AG09319 (cell line): ENCODE measurements around the gene ACBD7.

ENCODE experiments used
- DNase-seq: peaks from one replicate; pipeline ENCODE4 v3.0.0-alpha.2; 2010; ENCODE audit warnings: low read depth; ENCODE audit errors: extremely low read depth
- TF ChIP-seq, protein P1 (sequence below): IDR thresholded peaks from 2 replicates; pipeline ENCODE4 v1.5.1; 2011; ENCODE audit warnings: low read depth, mild to moderate bottlenecking, inconsistent platforms, low read length, moderate library complexity

Gene ACBD7

GRCh38 chr10:15067154-15067553 lies 21.4 kb downstream of the ACBD7 start:
- TF ChIP-seq, protein P1, sequence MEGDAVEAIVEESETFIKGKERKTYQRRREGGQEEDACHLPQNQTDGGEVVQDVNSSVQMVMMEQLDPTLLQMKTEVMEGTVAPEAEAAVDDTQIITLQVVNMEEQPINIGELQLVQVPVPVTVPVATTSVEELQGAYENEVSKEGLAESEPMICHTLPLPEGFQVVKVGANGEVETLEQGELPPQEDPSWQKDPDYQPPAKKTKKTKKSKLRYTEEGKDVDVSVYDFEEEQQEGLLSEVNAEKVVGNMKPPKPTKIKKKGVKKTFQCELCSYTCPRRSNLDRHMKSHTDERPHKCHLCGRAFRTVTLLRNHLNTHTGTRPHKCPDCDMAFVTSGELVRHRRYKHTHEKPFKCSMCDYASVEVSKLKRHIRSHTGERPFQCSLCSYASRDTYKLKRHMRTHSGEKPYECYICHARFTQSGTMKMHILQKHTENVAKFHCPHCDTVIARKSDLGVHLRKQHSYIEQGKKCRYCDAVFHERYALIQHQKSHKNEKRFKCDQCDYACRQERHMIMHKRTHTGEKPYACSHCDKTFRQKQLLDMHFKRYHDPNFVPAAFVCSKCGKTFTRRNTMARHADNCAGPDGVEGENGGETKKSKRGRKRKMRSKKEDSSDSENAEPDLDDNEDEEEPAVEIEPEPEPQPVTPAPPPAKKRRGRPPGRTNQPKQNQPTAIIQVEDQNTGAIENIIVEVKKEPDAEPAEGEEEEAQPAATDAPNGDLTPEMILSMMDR = no peak
- DNase-seq = no peak

DNA sequence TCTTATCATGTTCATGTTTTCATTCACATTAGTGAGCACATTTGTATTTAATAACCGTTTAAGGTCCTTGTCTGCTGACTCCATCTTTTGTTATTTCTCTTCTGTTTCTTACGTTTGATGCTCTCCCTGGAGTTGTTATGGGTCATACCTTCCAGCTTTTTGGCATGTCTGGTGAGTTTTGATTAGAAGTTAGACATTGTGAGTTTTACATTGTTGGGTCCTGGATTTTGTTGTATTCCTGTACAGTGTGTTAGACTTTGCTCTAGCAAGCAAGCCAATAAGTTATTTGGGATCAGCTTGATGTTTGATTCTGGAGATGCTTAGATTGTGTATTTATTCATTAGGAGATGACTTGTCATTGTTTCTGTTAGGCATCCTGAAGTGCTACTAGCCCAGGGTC lies 27.9 kb downstream of the ACBD7 start:
- TF ChIP-seq, protein P1 = no peak
- DNase-seq = no peak

DNA sequence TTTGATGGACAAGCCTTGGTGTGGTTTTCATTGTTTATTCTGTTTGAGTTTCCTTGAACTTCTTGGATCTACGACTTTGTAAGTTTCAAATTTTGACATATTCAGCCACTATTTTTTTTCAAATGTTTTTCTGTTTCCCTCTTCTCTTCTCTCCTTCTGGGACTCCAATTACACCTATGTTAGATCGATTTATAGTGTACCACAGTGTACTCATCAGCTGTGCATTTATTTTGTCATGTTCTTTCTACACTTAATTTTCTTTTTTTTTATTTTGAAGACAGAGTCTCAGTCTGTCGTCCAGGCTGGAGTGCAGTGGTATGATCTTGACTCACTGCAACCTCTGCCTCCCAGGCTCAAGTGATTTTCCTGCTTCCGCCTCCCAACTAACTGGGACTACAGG lies 28.7 kb downstream of the ACBD7 start:
- DNase-seq = no peak
- TF ChIP-seq, protein P1 = no peak

DNA sequence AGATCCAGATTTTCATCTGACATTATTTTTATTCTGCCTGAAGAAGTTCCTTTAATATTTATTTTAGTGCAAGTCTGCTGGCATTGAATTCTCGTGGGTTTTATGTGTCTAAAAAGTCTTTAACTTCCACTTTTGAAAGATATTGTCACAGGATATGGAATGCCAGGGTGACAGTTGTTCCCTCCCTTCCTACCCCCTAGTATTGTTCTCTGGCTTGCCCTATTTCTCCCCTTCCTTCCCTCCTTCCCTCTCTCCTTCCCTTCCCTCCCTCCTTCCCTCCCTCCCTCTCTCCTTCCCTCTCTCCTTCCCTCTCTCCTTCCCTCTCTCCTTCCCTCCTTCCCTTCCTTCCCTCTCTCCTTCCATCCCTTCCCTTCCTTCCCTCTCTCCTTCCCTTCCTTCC lies 29.9 kb downstream of the ACBD7 start:
- TF ChIP-seq, protein P1 = no peak
- DNase-seq = no peak

DNA sequence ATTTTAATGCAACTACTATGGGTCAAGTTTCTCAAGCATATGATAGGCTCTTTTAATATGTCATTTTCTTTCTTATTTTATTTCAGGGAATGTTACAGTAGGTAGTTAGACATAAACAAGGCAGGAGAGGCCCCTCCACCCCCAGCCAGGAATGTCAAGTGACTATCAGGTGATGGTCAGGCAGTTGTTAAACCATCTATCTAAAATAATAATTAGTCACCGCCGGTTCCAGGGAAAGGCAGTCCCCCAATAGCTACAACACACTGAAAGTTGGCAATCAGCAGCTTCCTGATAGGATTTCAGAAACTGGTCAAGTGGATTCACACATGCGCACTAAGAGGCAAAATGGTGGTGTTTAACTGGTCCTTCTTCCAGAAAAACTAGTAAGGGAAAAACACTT lies 35.5 kb downstream of the ACBD7 start:
- DNase-seq = no peak
- TF ChIP-seq, protein P1 = no peak

DNA sequence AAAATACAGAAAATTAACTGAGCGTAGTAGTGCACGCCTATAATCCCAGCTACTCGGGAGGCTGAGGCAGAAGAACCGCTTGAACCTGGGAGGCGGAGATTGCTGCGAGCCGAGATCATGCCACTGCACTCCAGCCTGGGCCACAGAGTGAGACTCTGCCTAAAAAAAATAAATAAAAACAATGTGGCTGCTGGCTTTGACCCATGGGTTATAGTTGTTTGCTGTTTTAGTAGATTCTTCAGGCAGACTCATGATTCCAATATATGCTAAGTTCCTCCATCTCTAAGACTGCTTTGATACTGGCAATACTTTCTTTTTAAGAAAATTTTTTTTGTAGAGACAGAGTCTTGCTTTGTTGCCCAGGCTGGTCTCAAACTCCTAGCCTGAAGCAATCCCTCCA lies 36.5 kb downstream of the ACBD7 start:
- TF ChIP-seq, protein P1 = no peak
- no peak for DNase-seq

DNA sequence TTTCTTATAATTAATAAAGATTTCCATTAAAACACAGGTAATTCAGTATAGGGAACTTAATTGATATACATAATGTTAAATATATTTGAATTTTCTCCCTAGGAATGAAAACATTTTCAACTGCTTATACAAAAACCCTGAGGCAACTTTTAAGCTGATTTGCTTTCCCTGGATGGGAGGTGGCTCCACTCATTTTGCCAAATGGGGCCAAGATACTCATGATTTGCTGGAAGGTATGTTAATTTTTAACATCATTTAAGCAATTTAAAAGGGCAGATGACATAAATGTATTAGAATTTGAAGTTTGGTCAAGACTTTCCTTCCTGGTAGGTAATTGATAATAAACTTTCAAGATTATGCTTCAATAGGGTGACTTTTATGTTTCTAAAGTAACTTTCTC lies 39.0 kb downstream of the ACBD7 start:
- no peak for DNase-seq
- TF ChIP-seq, protein P1 = no peak
